GM12878 (cell line): ENCODE data around the gene ANO1. TPM values are rescaled to one million over a fixed set of nuclear protein-coding genes. Genes with fewer than 3 reads are reported as not detected.
A peak's percentile ranks its signal among the peaks of the same experiment; 100 is the strongest.

Experiments
- ATAC-seq: fragments of 200-7000 bp; cut with Tn5 transposase; 3 replicates; pipeline ENCODE4 v1.9.1; 2020; ENCODE audit warnings: mild to moderate bottlenecking, moderate library complexity
- BruUV-seq: library from RNA; stranded (reverse); fragments of 400-500 nt; replicated peaks from 2 replicates; lab custom pipeline; 2021; lab: Mats Ljungman, UMichigan
- CTCF ChIA-PET: fragments of 300-600 bp; sonication (Branson Sonifier 250); formaldehyde crosslinking; extraction: SDS; loops from one replicate; lab custom pipeline; 2021; ENCODE audit warnings: inconsistent platforms; lab: Yijun Ruan, JAX
- POLR2A ChIA-PET: fragments of 350-600 bp; formaldehyde crosslinking; extraction: SDS; loops from one replicate; lab custom pipeline; 2021; ENCODE audit warnings: inconsistent platforms; lab: Charles Lee
- RAD21 ChIA-PET: fragments of 300-600 bp; sonication (Branson Sonifier 250); formaldehyde crosslinking; loops from one replicate; lab custom pipeline; 2023; ENCODE audit warnings: antibody characterized with exemption; ENCODE audit not compliant: unreplicated experiment; lab: Charles Lee
- SMC1A ChIA-PET: fragments of 300-600 bp; sonication (Branson Sonifier 250); formaldehyde crosslinking; loops from one replicate; lab custom pipeline; 2023; ENCODE audit not compliant: unreplicated experiment, uncharacterized antibody; lab: Charles Lee
- DNase-seq: peaks from one replicate; pipeline ENCODE4 v3.0.0-alpha.2; 2011; ENCODE audit warnings: low read depth, low spot score
- FAIRE-seq: peaks from 3 replicates; lab custom pipeline; 2011; peaks lifted over from hg19 to GRCh38; lab: Jason Lieb, UNC
- H2AFZ ChIP-seq: 2 replicates; pipeline ENCODE4 v1.6.0; 2011; ENCODE audit warnings: low read depth, low read length, control low read depth; ENCODE audit not compliant: control insufficient read depth
- H3K27ac ChIP-seq: 2 replicates; pipeline ENCODE4 v1.5.1; 2011; ENCODE audit warnings: control low read depth; ENCODE audit not compliant: control insufficient read depth, insufficient read depth
- H3K27me3 ChIP-seq, 2 experiments: replicated peaks in 1 of 2; 2 replicates each; pipeline versions ENCODE4 v1.6.0 to v1.6.1; 2011; ENCODE audit warnings: low read length in 1 of 2; ENCODE audit not compliant: control insufficient read depth in 2 of 2, insufficient read depth in 2 of 2
- H3K36me3 ChIP-seq, 2 experiments: 2 replicates each; pipeline ENCODE4 v1.5.1; 2011; ENCODE audit warnings: low read length in 1 of 2; ENCODE audit not compliant: control insufficient read depth in 2 of 2, insufficient read depth in 2 of 2
- H3K4me1 ChIP-seq: 2 replicates; pipeline ENCODE4 v1.6.1; 2011; ENCODE audit warnings: mild to moderate bottlenecking, low read length, moderate library complexity, mixed read lengths; ENCODE audit not compliant: control insufficient read depth, insufficient read depth
- H3K4me2 ChIP-seq: 2 replicates; pipeline ENCODE4 v1.6.0; 2011; ENCODE audit warnings: control low read depth; ENCODE audit not compliant: control insufficient read depth, insufficient read depth
- H3K4me3 ChIP-seq: fragments of 200-600 bp; sonication (generic); 2 replicates; pipeline ENCODE4 v1.5.1; 2016
- H3K79me2 ChIP-seq: 2 replicates; pipeline ENCODE4 v1.6.0; 2011; ENCODE audit warnings: low read length; ENCODE audit not compliant: control insufficient read depth, insufficient read depth
- H3K9ac ChIP-seq: 2 replicates; pipeline ENCODE4 v1.8.0; 2011; ENCODE audit warnings: low read length, control low read depth, mixed read lengths; ENCODE audit not compliant: control insufficient read depth, insufficient read depth
- H3K9me3 ChIP-seq: replicated peaks from 3 replicates; pipeline ENCODE4 v1.5.1; 2011; ENCODE audit warnings: mild to moderate bottlenecking, low read length; ENCODE audit not compliant: control insufficient read depth, insufficient read depth
- H4K20me1 ChIP-seq: 2 replicates; pipeline ENCODE4 v1.6.0; 2011; ENCODE audit not compliant: control insufficient read depth, insufficient read depth
- CBX5 ChIP-seq: sonication (generic); IDR thresholded peaks from 2 replicates; pipeline ENCODE4 v1.6.1; 2016; ENCODE audit warnings: low read depth, moderate library complexity, mild to moderate bottlenecking, inconsistent platforms
- DPF2 ChIP-seq: fragments of 450-650 bp; IDR thresholded peaks from 2 replicates; pipeline ENCODE4 v1.6.1; 2017; ENCODE audit warnings: mild to moderate bottlenecking
- ETV6 ChIP-seq, 2 experiments: fragments of 450-650 bp in 1 of 2; IDR thresholded peaks in 1 of 2; conservative IDR thresholded peaks in 1 of 2; 2 replicates each; pipeline ENCODE4 v1.6.1; 2014; ENCODE audit warnings: antibody characterized with exemption in 1 of 2, borderline replicate concordance in 1 of 2, low read depth in 1 of 2, mild to moderate bottlenecking in 1 of 2, moderate library complexity in 1 of 2
- EZH2 ChIP-seq: IDR thresholded peaks from 2 replicates; pipeline ENCODE4 v1.6.1; 2012; ENCODE audit warnings: low read depth, mild to moderate bottlenecking, control low read depth, inconsistent platforms, low read length, borderline replicate concordance; ENCODE audit not compliant: control insufficient read depth
- HDAC2 ChIP-seq: fragments of 200-600 bp; sonication (generic); IDR thresholded peaks from 2 replicates; pipeline ENCODE4 v1.6.1; 2017
- KAT2A ChIP-seq: conservative IDR thresholded peaks from 2 replicates; pipeline ENCODE4 v1.6.1; 2011; ENCODE audit warnings: low read depth, low read length; ENCODE audit not compliant: control insufficient read depth
- POLR2A ChIP-seq: IDR thresholded peaks from 2 replicates; pipeline ENCODE4 v1.6.1; 2011; ENCODE audit warnings: low read depth, mild to moderate bottlenecking, low read length
- STAT1 ChIP-seq: fragments of 450-650 bp; conservative IDR thresholded peaks from 2 replicates; pipeline ENCODE4 v1.6.1; 2014; ENCODE audit warnings: antibody characterized with exemption, mild to moderate bottlenecking
- YY1 ChIP-seq: IDR thresholded peaks from 2 replicates; pipeline ENCODE4 v1.6.1; 2011; ENCODE audit warnings: low read depth, mild to moderate bottlenecking, low read length
- WGBS: methylation state at CpG from one replicate; pipeline ENCODE4 v1.1.6; 2016; ENCODE audit warnings: low lambda C conversion rate; ENCODE audit not compliant: insufficient replicate concordance, insufficient coverage; ENCODE audit errors: missing lambda C conversion rate; 5-methylcytosine and 5-hydroxymethylcytosine counted together
- in situ Hi-C: fragments of 300-500 bp; cut with MboI; formaldehyde crosslinking; loops from 9 replicates; pipeline ENCODE4 v1.14.3; 2018; ENCODE audit warnings: mixed read lengths
- intact Hi-C: fragments of 100-400 bp; cut with micrococcal nuclease; formaldehyde crosslinking; loops from one replicate; pipeline ENCODE4 v1.14.2; 2022; ENCODE audit not compliant: unreplicated experiment
- polyA plus RNA-seq, 11 experiments: library from polyadenylated mRNA; depleted of rRNA in 4 of 11; unstranded in 6 of 11; stranded (reverse) in 5 of 11; fragments of >200 nt; fragmentation: Nextera tagmentation in 4 of 11; fragmentation: Illumina TruSeq in 1 of 11; extraction: Ambion mirVana in 4 of 11; extraction: Trizol in 1 of 11; gene quantifications; 1 replicate in 1 of 11; 2 replicates in 10 of 11; pipeline versions ENCODE4 v1.2.1 to v1.2.3, GENCODE V29; 2011 to 2016; ENCODE audit warnings: inconsistent platforms in 2 of 11, missing spikeins in 2 of 11, low read depth in 1 of 11
- total RNA-seq, 4 experiments: library from RNA; depleted of rRNA in 3 of 4; stranded (reverse); fragments of >200 nt in 3 of 4; fragmentation: Illumina TruSeq in 1 of 4; extraction: Trizol in 1 of 4; gene quantifications; 2 replicates each; pipeline versions ENCODE4 v1.2.1 to v1.2.3, GENCODE V29; 2013 to 2021
- TF ChIP-seq, protein P1 (sequence below): IDR thresholded peaks from 2 replicates; pipeline ENCODE4 v1.6.1; 2012; ENCODE audit warnings: low read depth, low read length, improper control_type of control experiment
- TF ChIP-seq, protein P2 (sequence below): fragments of 150-350 bp; IDR thresholded peaks from 2 replicates; pipeline ENCODE4 v1.6.1; 2014; ENCODE audit warnings: mild to moderate bottlenecking, low read depth, low read length

Gene ANO1
- total and polyA plus RNA-seq, 10 of the 15 experiments (the other 5 are each of a cell fraction or from before 2014, with no cell fraction given): 0.01 to 0.38 (median 0.06) TPM; not detected in 7

DNA sequence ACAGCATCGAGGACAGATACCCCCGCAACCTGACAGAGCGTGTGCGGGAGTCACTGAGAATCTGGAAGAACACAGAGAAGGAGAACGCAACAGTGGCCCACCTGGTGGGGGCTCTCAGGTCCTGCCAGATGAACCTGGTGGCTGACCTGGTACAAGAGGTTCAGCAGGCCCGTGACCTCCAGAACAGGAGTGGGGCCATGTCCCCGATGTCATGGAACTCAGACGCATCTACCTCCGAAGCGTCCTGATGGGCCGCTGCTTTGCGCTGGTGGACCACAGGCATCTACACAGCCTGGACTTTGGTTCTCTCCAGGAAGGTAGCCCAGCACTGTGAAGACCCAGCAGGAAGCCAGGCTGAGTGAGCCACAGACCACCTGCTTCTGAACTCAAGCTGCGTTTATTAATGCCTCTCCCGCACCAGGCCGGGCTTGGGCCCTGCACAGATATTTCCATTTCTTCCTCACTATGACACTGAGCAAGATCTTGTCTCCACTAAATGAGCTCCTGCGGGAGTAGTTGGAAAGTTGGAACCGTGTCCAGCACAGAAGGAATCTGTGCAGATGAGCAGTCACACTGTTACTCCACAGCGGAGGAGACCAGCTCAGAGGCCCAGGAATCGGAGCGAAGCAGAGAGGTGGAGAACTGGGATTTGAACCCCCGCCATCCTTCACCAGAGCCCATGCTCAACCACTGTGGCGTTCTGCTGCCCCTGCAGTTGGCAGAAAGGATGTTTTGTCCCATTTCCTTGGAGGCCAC, 128.3 kb downstream of the ANO1 start:
- H3K27me3 ChIP-seq: no peaks in the 10 kb centered on the region
- ChIA-PET POLR2A (no interaction called here), CTCF (interaction anchor here (0.6 kb wide), 1 partner anchor 10 kb away, joined by 3 read pairs; no protein-coding TSS in a partner anchor), RAD21 (no interaction called here), SMC1A (interaction anchor here (1.0 kb wide), 1 partner anchor 8 kb away, joined by 3 read pairs; no protein-coding TSS in a partner anchor)
- TF ChIP-seq STAT1: no peak
- peak; percentile 38; the same call in 1 of the 2 replicates for TF ChIP-seq POLR2A
- FAIRE-seq (no peak), ATAC-seq (no peak), DNase-seq (no peak)
- peak overlapping the region; percentile 12; the same call in 1 of the 2 replicates for H3K4me2 ChIP-seq
- WGBS: 97% methylated on average over 22 of the region's 22 CpGs
- intact Hi-C loops (loop anchor here (10.0 kb wide), 1 partner anchor 118 kb away; no protein-coding TSS in a partner anchor), in situ Hi-C loops (no loop called here)
- peaks cover 12% of the 10 kb centered on the region for H3K4me1 ChIP-seq
- H3K9me3 ChIP-seq: no peaks in the 10 kb centered on the region
- H3K27ac ChIP-seq: no peak overlapping the region
- no TSS peak for BruUV-seq
- no peak overlapping the region for H3K4me3 ChIP-seq
- H3K9ac ChIP-seq: no peak overlapping the region
- peaks cover 6% of the 10 kb centered on the region; the same call in 1 of the 2 replicates for H4K20me1 ChIP-seq
- peaks cover 27% of the 10 kb centered on the region for H3K79me2 ChIP-seq
- H3K36me3 ChIP-seq: peaks cover 7 to 13% of the 10 kb centered on the region in 2 experiments
- H2AFZ ChIP-seq: no peak overlapping the region

DNA sequence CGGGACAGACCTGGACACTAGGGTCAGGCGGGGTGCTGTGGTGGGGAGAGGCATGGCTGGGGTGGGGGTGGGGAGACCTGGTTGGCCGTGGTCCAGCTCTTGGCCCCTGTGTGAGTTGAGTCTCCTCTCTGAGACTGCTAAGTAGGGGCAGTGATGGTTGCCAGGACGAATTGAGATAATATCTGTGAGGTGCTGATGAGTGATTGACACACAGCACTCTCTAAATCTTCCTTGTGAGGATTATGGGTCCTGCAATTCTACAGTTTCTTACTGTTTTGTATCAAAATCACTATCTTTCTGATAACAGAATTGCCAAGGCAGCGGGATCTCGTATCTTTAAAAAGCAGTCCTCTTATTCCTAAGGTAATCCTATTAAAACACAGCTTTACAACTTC, 128.9 kb downstream of the ANO1 start:
- Histone ChIP-seq H3K36me3 (peaks cover 7 to 13% of the 10 kb centered on the region in 2 experiments), H3K9me3 (no peaks in the 10 kb centered on the region), H3K4me3 (no peak overlapping the region), H3K4me2 (no peak overlapping the region), H3K9ac (no peak overlapping the region), H2AFZ (no peak overlapping the region), H3K27me3 (no peaks in the 10 kb centered on the region), H3K27ac (no peak overlapping the region), H4K20me1 (peaks cover 6% of the 10 kb centered on the region; the same call in 1 of the 2 replicates), H3K79me2 (peaks cover 27% of the 10 kb centered on the region), H3K4me1 (peaks cover 12% of the 10 kb centered on the region)
- 96% methylated on average over 6 of the region's 6 CpGs for WGBS
- ATAC-seq: no peak
- BruUV-seq: no TSS peak
- in situ Hi-C loops: no loop called here
- POLR2A ChIA-PET: no interaction called here
- no peak for TF ChIP-seq POLR2A
- no peak for TF ChIP-seq DPF2
- TF ChIP-seq HDAC2: no peak
- no peak for TF ChIP-seq EZH2
- TF ChIP-seq KAT2A: no peak
- no peak for TF ChIP-seq ETV6 (conservative IDR thresholded peaks at IDR 0.05 in 1 of 2, IDR thresholded peaks at IDR 0.05 in 1 of 2; ENCODE audit: borderline replicate concordance in 1 of 2, low read depth in 1 of 2)
- TF ChIP-seq, protein P1, sequence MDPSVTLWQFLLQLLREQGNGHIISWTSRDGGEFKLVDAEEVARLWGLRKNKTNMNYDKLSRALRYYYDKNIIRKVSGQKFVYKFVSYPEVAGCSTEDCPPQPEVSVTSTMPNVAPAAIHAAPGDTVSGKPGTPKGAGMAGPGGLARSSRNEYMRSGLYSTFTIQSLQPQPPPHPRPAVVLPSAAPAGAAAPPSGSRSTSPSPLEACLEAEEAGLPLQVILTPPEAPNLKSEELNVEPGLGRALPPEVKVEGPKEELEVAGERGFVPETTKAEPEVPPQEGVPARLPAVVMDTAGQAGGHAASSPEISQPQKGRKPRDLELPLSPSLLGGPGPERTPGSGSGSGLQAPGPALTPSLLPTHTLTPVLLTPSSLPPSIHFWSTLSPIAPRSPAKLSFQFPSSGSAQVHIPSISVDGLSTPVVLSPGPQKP: no peak
- no peak for TF ChIP-seq CBX5
- no peak for TF ChIP-seq YY1
- TF ChIP-seq, protein P2, sequence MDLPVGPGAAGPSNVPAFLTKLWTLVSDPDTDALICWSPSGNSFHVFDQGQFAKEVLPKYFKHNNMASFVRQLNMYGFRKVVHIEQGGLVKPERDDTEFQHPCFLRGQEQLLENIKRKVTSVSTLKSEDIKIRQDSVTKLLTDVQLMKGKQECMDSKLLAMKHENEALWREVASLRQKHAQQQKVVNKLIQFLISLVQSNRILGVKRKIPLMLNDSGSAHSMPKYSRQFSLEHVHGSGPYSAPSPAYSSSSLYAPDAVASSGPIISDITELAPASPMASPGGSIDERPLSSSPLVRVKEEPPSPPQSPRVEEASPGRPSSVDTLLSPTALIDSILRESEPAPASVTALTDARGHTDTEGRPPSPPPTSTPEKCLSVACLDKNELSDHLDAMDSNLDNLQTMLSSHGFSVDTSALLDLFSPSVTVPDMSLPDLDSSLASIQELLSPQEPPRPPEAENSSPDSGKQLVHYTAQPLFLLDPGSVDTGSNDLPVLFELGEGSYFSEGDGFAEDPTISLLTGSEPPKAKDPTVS: no peak
- CTCF ChIA-PET: interaction anchor here (0.6 kb wide), 1 partner anchor 11 kb away, joined by 3 read pairs; no protein-coding TSS in a partner anchor
- no peak for DNase-seq
- FAIRE-seq: no peak
- RAD21 ChIA-PET: no interaction called here
- SMC1A ChIA-PET: interaction anchor here (1.0 kb wide), 1 partner anchor 8 kb away, joined by 3 read pairs; no protein-coding TSS in a partner anchor
- intact Hi-C loops: loop anchor here (10.0 kb wide), 1 partner anchor 118 kb away; no protein-coding TSS in a partner anchor
